HG03064 (cell line): ENCODE data around the gene SCN1A.
"Not testable (repeated sequence)": the region's sequence is repeated elsewhere in the genome, so short reads cannot be mapped to it uniquely, and the experiment has no call there.

Source experiments
- ATAC-seq: cut with Tn5 transposase; IDR thresholded peaks from one replicate; pipeline ENCODE4 v1.9.1; 2021; ENCODE audit warnings: low read depth; ENCODE audit not compliant: unreplicated experiment

The SCN1A gene

DNA sequence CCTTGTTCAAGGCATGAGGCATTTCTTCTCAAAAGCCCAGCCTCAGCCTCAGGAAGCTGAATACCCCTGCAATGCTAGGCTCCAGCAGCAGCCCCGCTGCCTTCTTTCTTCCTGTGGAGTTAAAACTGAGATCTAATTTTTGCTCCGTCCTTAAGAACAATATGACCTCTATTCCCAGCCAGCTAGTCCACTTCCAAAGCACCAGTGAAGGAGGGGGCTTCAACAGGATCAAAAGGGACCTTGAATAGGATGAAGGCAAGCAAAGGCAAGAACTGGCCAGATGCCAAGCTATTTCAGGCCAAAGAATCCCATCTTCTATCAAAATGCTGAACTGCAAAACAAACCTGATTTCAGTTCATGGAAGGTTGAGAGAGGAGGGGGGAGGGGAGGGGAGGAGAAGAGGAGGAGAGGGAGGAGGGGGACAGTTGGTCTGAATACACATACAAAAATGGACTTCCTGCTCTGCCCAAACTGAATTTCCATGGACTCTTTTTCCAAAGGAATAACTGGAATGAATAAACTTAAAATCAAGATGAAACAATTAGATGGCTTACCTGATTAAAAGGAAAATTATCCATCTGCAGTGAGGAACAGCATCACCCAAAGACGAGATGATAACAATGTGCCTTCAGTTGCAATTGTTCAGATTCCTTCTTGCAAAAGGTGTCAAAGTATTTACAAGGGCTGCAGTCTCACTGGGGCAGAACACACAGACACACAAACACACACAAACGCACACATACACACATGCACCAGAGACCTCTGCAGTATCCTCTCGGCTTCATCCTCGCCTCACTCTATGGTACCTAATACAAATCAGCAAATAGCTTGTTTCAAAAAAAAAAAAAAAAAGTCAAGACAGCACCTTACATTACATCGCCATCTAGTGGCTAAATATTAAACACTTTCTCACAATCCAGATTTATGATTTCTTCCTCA, at the start of gene SCN1A:
SCN1A (minus strand) TSS at position 804 of the 939 bp plus-strand sequence. CDS start 54,399 bp downstream, outside the sequence.
- ATAC-seq, result no peak

DNA sequence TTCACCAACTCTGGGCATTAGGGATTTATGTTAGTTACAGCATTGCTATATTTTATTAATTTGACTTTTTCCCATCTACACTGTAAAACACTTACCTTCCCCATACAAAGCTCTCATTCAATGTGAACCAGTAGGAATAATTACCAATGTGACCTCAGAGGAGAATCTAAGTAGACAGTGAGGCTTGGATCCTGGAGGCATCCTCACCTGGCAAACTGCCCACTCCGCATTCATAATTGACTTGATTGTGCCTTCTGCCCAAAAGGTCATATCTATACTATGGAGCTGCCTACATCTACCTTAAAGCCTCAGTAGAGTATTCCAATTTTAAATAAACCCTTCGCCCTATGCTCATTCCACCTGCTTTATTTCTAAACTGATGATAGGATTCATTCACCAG, 45.4 kb upstream of the SCN1A start:
- ATAC-seq, result no peak

GRCh38 chr2:166171216-166171615, 43.4 kb upstream of the SCN1A start:
- ATAC-seq, result no peak

- ATAC-seq, result no peak
Measured at GRCh38 chr2:166170356-166170755, 42.5 kb upstream of the SCN1A start.

DNA sequence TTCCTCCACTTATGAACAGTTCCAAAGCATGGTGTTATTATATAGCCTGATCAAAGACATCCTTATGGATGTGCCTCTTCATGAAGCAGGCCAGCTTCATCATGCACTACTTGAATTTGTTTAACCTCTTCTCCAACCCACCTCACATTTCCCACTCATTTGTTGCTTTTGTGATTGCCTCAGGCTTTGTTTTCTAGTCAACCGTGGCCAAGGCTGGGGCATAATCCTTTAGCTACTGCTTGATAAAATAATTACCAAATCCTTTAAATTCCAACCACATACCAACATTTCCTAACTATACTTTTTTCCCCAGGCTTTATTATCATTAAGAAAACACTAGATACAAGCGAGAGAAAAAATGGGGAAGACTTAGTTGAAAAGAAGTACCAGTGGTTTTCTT, 39.6 kb upstream of the SCN1A start:
- ATAC-seq, result no peak

GRCh38 chr2:166163775-166164174, 36.0 kb upstream of the SCN1A start:
- no peak for ATAC-seq

DNA sequence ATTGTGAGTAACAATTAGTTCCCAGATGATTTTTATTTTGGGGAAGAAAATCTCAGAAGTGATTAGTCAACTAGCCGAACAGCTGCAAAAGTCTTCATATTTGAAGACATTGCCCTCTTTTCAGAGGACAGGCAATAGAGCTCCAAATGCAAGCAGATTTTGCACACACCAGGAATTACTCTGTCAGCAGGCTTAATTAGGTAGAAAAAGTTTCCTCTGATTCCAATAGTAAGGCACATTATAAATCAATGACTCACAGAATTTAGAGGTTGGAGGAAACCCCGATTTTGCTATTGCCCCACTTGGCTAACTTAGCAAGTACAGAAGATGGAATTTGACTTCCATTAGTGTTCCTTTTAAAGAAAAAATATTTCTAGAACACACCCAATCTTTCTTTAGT, 30.7 kb upstream of the SCN1A start:
- ATAC-seq, result no peak

DNA sequence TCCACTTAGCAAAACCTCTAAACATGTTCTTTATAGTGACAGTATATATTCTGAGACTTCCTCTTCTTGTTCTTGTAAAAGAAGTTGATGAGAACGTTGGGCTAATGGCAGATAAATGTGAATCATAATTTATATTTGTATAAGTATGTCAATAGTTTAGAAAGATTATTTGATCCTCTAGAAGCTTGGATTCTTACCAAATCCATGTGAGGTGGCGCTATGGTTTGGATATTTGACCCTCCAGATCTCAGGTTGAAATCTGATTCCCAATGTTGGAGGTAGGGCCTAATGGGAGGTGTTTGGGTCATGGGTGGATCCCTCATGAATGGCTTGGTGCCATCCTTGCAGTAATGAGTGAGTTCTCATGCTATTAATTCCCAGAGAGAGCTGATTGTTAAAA, 29.8 kb upstream of the SCN1A start:
- ATAC-seq, result no peak

- no peak for ATAC-seq
Measured at GRCh38 chr2:166156985-166157490, 29.2 kb upstream of the SCN1A start.

DNA sequence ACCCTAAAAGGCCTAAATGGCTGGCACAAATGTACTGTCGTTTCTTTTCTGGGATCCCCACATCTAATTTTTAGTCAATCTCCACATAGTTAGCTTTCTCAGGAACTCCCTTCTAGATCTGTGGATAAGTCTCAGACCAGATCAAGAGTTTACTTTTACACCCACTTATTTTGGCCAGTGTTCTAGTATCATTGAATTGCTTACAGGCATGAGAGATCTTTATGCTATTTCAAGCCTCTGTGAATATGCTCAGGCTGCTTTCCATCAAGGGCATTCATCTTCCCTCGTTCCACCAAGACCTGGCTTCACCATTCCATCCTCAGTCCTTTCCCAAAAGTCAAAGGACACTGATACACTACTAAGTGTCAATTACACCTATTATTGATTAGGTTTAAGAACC, 27.8 kb upstream of the SCN1A start:
- ATAC-seq, result no peak

- ATAC-seq, result no peak
Measured at GRCh38 chr2:166154685-166155338, 27.0 kb upstream of the SCN1A start.

DNA sequence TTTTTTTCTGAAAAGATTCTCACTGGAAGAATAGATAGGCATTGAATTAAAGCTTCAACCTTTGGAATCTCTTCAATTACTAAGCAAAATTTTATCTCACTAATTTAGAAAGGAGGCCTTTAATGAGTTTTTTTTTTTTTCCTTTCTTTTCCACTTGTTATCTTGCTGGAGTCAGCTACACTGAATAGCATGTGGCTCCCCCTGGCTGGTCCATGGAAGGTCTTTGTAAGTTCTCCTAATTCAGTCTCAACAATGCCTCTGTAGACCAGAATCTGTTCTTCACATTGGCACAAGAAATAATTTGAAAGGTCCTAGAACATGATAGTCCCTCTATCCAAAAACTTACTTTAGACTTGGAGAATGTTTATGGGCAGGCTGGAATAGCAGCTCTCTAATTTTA, 24.2 kb upstream of the SCN1A start:
- ATAC-seq, result no peak

- ATAC-seq, result no peak
Measured at GRCh38 chr2:166148500-166149400, 20.9 kb upstream of the SCN1A start.

GRCh38 chr2:166147883-166148282, 20.1 kb upstream of the SCN1A start:
- ATAC-seq, result no peak

DNA sequence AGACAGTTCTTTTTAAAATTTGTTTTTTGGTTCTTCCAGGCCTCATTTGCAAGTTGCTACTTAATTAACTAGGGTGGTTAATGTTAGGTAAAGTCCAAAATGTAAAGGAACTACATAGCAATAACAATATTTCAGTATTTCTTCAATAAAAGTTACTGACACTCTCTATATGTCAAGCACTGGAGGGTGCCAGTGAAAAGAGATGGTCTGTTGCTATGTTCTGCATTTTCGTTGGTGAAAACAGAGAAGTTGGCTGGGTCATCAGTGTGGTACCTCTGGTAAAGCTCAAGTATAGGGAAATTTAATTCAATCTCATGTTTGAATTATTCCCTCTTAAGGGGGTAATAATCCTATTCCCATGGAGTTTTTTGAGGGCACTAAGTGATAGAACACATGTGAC, 16.3 kb upstream of the SCN1A start:
- no peak for ATAC-seq

- no peak for ATAC-seq
Measured at GRCh38 chr2:166140932-166141331, 13.1 kb upstream of the SCN1A start.

- ATAC-seq, result no peak
Measured at GRCh38 chr2:166140475-166140874, 12.7 kb upstream of the SCN1A start.

- not testable (repeated sequence) for ATAC-seq
Measured at GRCh38 chr2:166139479-166139878, 11.7 kb upstream of the SCN1A start.

GRCh38 chr2:166138667-166139066, 10.8 kb upstream of the SCN1A start:
- ATAC-seq, result no peak

DNA sequence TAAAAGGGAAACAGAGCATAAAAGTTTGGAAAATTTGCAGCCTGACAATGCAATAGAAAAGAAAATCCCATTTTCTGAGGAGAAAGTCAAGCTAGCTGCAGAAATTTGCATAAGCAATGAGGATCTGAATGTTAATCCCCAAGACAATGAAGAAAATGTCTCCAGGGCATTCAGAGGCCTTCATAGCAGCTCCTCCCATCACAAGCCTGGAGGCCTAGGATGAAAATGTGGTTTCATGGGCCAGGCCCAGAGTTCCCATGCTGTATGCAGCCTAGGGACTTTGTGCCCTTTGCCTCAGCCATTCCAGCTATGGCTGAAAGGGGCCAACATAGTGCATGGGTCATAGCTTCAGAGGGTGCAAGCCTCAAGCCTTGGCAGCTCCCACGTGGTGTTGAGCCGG, 10.3 kb upstream of the SCN1A start:
- ATAC-seq, result no peak

- no peak for ATAC-seq
Measured at GRCh38 chr2:166137331-166137730, 9.5 kb upstream of the SCN1A start.
